PC-3 (cell line): Measurements from ENCODE around the gene WDR26. TPM values are rescaled to one million over a fixed set of nuclear protein-coding genes. Genes with fewer than 3 reads are reported as not detected.
A peak's percentile ranks its signal among the peaks of the same experiment; 100 is the strongest.

Source experiments
- ATAC-seq: fragments of 200-7000 bp; cut with Tn5 transposase; 2 replicates; pipeline ENCODE4 v1.9.1; 2020; ENCODE audit warnings: mild to moderate bottlenecking, moderate library complexity
- BruUV-seq: library from RNA; stranded (reverse); fragments of 400-500 nt; replicated peaks from 2 replicates; lab custom pipeline; 2021; lab: Mats Ljungman, UMichigan
- CTCF ChIA-PET: fragments of 300-600 bp; sonication (Branson Sonifier 250); formaldehyde crosslinking; loops from one replicate; lab custom pipeline; 2022; ENCODE audit warnings: antibody characterized with exemption; lab: Charles Lee
- POLR2A ChIA-PET: fragments of 300-600 bp; sonication (Branson Sonifier 250); formaldehyde crosslinking; loops from one replicate; lab custom pipeline; 2022; ENCODE audit warnings: antibody characterized with exemption; ENCODE audit not compliant: unreplicated experiment; lab: Charles Lee
- DNase-seq: peaks from one replicate; pipeline ENCODE4 v3.0.0-alpha.2; 2015
- H2AFZ ChIP-seq: fragments of 300-600 bp; sonication (generic); 2 replicates; pipeline ENCODE4 v1.6.0; 2016; ENCODE audit warnings: antibody characterized with exemption, low read length
- H3F3A ChIP-seq: fragments of 300-600 bp; sonication (generic); one replicate; pipeline ENCODE4 v1.6.0; 2017; ENCODE audit warnings: antibody characterized with exemption, low read length, control low read depth, mild to moderate bottlenecking; ENCODE audit not compliant: unreplicated experiment
- H3K27ac ChIP-seq: fragments of 300-600 bp; sonication (generic); 2 replicates; pipeline ENCODE4 v1.5.1; 2016; ENCODE audit warnings: mild to moderate bottlenecking, low read length
- H3K27me3 ChIP-seq: fragments of 300-600 bp; sonication (generic); 2 replicates; pipeline ENCODE4 v1.6.1; 2016; ENCODE audit warnings: low read length, mixed read lengths
- H3K36me3 ChIP-seq: fragments of 300-600 bp; sonication (generic); 2 replicates; pipeline ENCODE4 v1.6.1; 2016; ENCODE audit warnings: low read depth, mixed run types, low read length, mixed read lengths
- H3K4me1 ChIP-seq: fragments of 300-600 bp; sonication (generic); 2 replicates; pipeline ENCODE4 v1.5.1; 2016; ENCODE audit warnings: low read length; ENCODE audit not compliant: insufficient read depth
- H3K4me2 ChIP-seq: fragments of 300-600 bp; sonication (generic); 2 replicates; pipeline ENCODE4 v1.6.0; 2016; ENCODE audit warnings: low read length
- H3K4me3 ChIP-seq: fragments of 300-600 bp; sonication (generic); 2 replicates; pipeline ENCODE4 v1.5.1; 2016; ENCODE audit warnings: mild to moderate bottlenecking, low read length, mixed read lengths
- H3K79me2 ChIP-seq: fragments of 300-600 bp; sonication (generic); 2 replicates; pipeline ENCODE4 v1.6.1; 2017; ENCODE audit warnings: low read length, mixed read lengths
- H3K9ac ChIP-seq: fragments of 300-600 bp; sonication (generic); 2 replicates; pipeline ENCODE4 v1.6.0; 2016; ENCODE audit warnings: mild to moderate bottlenecking, low read length
- H3K9me2 ChIP-seq: fragments of 300-600 bp; sonication (generic); replicated peaks from 2 replicates; pipeline ENCODE4 v1.6.1; 2016; ENCODE audit warnings: mixed run types, low read length, mixed read lengths
- H3K9me3 ChIP-seq: fragments of 300-600 bp; sonication (generic); 2 replicates; pipeline ENCODE4 v1.6.1; 2016; ENCODE audit warnings: low read length, mixed read lengths
- H4K20me1 ChIP-seq: fragments of 300-600 bp; sonication (generic); 2 replicates; pipeline ENCODE4 v1.6.1; 2016; ENCODE audit warnings: low read length, mixed read lengths
- EZH2 ChIP-seq: fragments of 300-600 bp; sonication (generic); IDR thresholded peaks from one replicate; pipeline ENCODE4 v1.6.1; 2017; ENCODE audit warnings: antibody characterized with exemption, mild to moderate bottlenecking, low read length; ENCODE audit not compliant: unreplicated experiment
- EZH2phosphoT487 ChIP-seq: fragments of 300-600 bp; sonication (generic); IDR thresholded peaks from 2 replicates; pipeline ENCODE4 v1.6.1; 2018; ENCODE audit warnings: mild to moderate bottlenecking, antibody characterized with exemption, low read length, borderline replicate concordance
- intact Hi-C: fragments of 100-400 bp; cut with micrococcal nuclease; formaldehyde crosslinking; loops from 2 replicates; pipeline ENCODE4 v1.9.0; 2023
- total RNA-seq: library from RNA; depleted of rRNA; stranded (reverse); fragments of >200 nt; gene quantifications from 2 replicates; pipeline ENCODE4 v1.2.3, GENCODE V29; 2014
- TF ChIP-seq, protein P1 (sequence below): fragments of 300-600 bp; sonication (generic); conservative IDR thresholded peaks from 2 replicates; pipeline ENCODE4 v1.5.1; 2017; ENCODE audit warnings: antibody characterized with exemption, low read depth, mild to moderate bottlenecking, low read length

Gene WDR26
- total RNA-seq, 1 experiment from 2014 or later, result 40.7 TPM

DNA sequence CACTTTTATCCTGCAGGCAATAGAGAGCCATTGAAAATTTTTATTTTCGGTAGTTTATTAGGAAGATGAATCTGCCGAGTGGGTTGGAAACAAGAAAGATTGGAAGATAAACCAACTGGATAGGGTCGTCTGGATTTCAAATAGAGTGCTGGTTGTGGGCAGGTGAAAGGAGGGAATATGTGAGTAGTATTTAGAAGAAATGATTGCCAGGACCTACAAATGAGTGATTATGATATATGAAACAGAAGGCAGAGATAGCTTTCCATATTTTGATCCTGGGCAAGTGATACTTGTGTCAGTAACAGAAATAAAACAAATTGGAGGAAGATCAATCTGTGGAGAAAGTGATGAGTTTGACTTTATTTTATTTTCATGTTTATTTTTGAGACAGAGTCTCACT, 75.4 kb downstream of the WDR26 start:
- Histone ChIP-seq H3K9me3 (no peaks in the 10 kb centered on the region), H3K4me2 (peak overlapping the region; percentile 82; the same call in 1 of the 2 replicates), H3F3A (no peaks in the 10 kb centered on the region), H3K79me2 (peaks cover 75% of the 10 kb centered on the region), H3K4me3 (no peak overlapping the region), H3K9ac (no peak overlapping the region), H3K27ac (no peak overlapping the region), H3K27me3 (no peaks in the 10 kb centered on the region), H3K36me3 (no peaks in the 10 kb centered on the region), H4K20me1 (no peaks in the 10 kb centered on the region), H3K9me2 (no peaks in the 10 kb centered on the region), H2AFZ (no peak overlapping the region), H3K4me1 (peaks cover 14% of the 10 kb centered on the region)
- POLR2A ChIA-PET, result interaction anchor here (1.5 kb wide), 1 partner anchor 206 kb away, joined by 7 read pairs; no protein-coding TSS in a partner anchor
- ATAC-seq, result no peak
- CTCF ChIA-PET, result no interaction called here
- TF ChIP-seq, protein P1, sequence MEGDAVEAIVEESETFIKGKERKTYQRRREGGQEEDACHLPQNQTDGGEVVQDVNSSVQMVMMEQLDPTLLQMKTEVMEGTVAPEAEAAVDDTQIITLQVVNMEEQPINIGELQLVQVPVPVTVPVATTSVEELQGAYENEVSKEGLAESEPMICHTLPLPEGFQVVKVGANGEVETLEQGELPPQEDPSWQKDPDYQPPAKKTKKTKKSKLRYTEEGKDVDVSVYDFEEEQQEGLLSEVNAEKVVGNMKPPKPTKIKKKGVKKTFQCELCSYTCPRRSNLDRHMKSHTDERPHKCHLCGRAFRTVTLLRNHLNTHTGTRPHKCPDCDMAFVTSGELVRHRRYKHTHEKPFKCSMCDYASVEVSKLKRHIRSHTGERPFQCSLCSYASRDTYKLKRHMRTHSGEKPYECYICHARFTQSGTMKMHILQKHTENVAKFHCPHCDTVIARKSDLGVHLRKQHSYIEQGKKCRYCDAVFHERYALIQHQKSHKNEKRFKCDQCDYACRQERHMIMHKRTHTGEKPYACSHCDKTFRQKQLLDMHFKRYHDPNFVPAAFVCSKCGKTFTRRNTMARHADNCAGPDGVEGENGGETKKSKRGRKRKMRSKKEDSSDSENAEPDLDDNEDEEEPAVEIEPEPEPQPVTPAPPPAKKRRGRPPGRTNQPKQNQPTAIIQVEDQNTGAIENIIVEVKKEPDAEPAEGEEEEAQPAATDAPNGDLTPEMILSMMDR, result no peak
- no peak for TF ChIP-seq EZH2
- TF ChIP-seq EZH2phosphoT487, result no peak
- BruUV-seq, result no TSS peak
- DNase-seq, result no peak
- intact Hi-C loops, result no loop called here

DNA sequence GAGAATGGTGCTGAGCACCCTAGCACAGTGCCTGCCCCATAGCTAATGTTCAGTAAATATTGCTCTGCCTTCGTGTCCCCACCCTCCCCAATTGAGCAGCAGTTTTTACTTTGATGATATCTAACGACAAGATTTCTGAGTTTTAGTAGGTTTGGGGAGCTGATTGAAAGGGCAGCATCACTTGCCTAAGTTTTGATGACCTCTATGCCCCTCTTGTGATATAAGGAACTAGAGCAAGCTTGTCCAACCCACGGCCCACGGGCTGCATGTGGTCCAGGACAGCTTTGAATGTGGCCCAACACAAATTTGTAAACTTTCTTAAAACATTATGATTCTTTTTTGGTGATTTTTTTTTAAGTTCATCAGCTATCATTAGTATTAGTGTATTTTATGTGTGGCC, 76.4 kb downstream of the WDR26 start:
- ATAC-seq (no peak), DNase-seq (no peak)
- Histone ChIP-seq H3K36me3 (no peaks in the 10 kb centered on the region), H3F3A (no peaks in the 10 kb centered on the region), H4K20me1 (no peaks in the 10 kb centered on the region), H3K79me2 (peaks cover 65% of the 10 kb centered on the region), H3K4me3 (peak overlapping the region; percentile 68), H3K9ac (peak overlapping the region; percentile 83), H3K4me2 (peak overlapping the region; percentile 82), H3K9me2 (no peaks in the 10 kb centered on the region), H2AFZ (peak overlapping the region; percentile 97), H3K9me3 (no peaks in the 10 kb centered on the region), H3K27me3 (no peaks in the 10 kb centered on the region), H3K4me1 (peaks cover 14% of the 10 kb centered on the region), H3K27ac (no peak overlapping the region)
- POLR2A ChIA-PET, result interaction anchor here (0.7 kb wide), 1 partner anchor 9 kb away, joined by 3 read pairs; no protein-coding TSS in a partner anchor
- CTCF ChIA-PET, result no interaction called here
- intact Hi-C loops, result no loop called here
- BruUV-seq, result no TSS peak
- TF ChIP-seq EZH2 (no peak), EZH2phosphoT487 (no peak)
- TF ChIP-seq, protein P1, result no peak

GRCh38 chr1:224357626-224358124, 76.9 kb downstream of the WDR26 start:
- Histone ChIP-seq H3K27me3 (no peaks in the 10 kb centered on the region), H3K27ac (peak overlapping the region; percentile 1), H3K4me1 (peaks cover 14% of the 10 kb centered on the region), H3F3A (no peaks in the 10 kb centered on the region), H3K9ac (peak overlapping the region; percentile 83), H4K20me1 (no peaks in the 10 kb centered on the region), H3K9me2 (no peaks in the 10 kb centered on the region), H3K4me2 (peak overlapping the region; percentile 82), H3K79me2 (peaks cover 60% of the 10 kb centered on the region), H2AFZ (peak overlapping the region; percentile 97), H3K4me3 (peak overlapping the region; percentile 68), H3K9me3 (no peaks in the 10 kb centered on the region), H3K36me3 (no peaks in the 10 kb centered on the region)
- CTCF ChIA-PET, result no interaction called here
- POLR2A ChIA-PET, result interaction anchor here (0.6 kb wide), 2 partner anchors 142 to 525 kb away, joined by 3 read pairs; no protein-coding TSS in a partner anchor
- TF ChIP-seq, protein P1, result no peak
- no peak for TF ChIP-seq EZH2
- TF ChIP-seq EZH2phosphoT487, result no peak
- DNase-seq (peak; percentile 24), ATAC-seq (peak; percentile 4; the same call in 1 of the 2 replicates)
- BruUV-seq, result TSS peak; percentile 57
- intact Hi-C loops, result loop anchor here (2.0 kb wide), 1 partner anchor 75 kb away; no protein-coding TSS in a partner anchor
